ENCODE data around the gene RIT1.

Gene RIT1, protein sequence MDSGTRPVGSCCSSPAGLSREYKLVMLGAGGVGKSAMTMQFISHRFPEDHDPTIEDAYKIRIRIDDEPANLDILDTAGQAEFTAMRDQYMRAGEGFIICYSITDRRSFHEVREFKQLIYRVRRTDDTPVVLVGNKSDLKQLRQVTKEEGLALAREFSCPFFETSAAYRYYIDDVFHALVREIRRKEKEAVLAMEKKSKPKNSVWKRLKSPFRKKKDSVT
- total RNA-seq, result 61.6 to 75.7 reads per million in 2 donors

DNA sequence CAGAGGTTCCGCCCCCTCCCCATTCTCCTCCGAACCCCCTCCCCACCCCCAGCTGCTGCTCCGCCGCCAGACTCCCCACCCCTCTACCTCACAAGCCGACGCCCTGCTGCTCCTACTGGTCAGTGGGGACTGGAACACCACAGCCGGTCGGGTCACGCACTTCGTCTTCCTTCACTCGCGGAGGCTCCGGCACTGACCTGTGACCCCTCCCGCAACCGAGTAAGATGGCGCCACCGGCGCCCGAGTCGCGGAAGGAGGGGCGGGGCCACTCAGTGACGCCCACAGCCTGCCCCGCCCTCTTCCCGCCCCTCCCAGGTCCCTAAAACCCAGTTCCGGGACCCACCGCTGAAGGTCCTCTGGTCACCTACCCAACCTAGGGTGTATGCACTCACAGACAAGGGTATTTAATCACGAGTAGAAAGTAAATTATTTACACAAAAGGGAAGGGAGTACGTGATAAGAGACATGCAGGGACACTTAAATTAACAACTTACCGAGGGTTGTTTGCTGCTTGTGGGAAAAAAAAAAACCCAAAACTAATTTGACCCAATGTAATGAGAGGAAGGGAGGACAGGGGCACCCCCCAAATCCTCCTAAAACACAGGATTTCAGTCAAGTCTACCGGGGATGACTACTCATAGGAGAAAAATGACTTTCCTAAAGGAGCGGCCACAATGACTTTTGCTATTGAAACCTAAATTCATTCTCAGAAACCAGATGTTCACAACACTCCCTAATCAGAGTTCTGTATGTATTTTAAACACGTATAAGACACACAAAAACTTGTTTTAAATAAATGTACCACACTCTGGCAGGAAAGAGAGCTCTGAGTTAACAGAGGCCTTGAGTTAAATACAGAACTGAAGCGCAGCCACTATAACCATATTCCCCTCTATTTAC is at the start of gene RIT1:
Gene RIT1 (minus strand): TSS at position 194 of the 900 bp plus-strand sequence. CDS start 588 bp downstream, outside the sequence.
- peak; percentile 71 for DNase-seq

DNA sequence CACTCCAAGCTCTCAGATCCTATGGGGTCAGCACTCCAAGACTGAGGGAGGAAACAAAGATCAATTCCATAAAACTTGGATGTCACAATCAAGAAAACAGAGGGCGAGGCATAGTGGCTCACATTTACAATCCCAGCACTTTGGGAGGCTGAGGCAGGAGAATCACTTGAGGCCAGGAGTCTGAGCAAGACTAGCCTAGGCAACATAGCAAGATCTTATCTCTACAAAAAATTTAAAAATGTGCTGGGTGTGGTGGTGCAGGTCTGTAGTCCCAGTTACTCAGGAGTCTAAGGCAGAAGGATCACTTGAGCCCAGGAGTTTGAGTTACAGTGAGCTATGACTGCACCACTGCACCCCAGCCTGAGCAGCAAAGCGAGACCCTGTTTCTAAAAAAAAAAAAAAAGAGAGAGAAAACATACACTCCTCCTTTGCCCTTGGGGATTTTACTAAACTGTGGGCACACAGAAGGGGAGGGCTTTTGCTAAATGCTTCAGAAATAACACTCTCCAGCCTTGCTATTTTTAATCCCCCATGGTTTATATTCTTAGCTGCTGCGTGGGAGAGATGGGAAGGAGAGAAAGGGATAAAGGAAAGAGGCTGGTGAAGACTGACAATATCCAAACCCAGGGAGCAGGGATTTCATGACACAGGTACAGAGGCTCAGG is 49.1 kb upstream of the RIT1 start:
- DNase-seq, result no peak

DNA sequence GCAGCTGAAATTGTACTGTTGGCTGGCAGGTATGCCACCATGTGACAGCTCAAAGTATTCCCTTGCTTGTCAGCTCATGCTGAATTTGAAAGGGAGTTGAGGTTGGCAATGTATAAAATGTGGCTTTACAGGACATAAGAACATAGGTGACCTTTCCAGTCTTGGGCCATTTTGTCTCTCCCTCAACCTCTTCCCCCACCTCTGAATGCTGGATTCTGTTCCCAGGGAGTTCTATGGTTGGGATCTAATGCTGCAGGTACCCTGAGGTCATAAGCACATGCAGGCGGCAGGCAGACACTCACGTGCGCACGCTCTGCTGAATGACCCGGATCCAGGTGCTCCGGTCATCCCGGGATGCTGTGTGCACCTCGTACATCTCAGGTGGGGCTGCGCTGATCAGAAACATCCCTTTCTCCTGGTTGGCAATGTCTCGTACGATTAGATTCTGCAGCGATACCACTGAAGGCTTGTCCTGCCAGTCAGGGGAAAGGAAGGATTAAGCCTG is 46.3 kb upstream of the RIT1 start:
- DNase-seq, result no peak

DNA sequence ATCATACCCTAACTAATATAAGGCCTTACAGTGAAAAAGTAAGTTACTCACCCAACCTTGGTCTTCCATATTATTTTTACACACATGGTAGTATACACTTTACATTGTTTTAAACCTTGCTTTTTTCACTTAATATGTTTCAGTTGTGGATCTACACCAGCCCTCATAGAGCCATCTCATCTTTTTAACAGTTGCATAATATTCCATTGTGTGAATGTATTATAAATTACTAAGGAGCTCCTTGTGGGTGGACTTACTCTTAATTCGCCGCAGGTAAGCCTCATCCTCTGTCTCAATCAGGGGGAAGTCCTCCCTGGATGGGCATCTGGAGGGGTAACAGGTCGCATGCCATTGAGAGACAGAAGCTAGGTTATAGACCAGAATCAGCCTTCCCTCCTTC is 43.5 kb upstream of the RIT1 start:
- no peak for DNase-seq

DNA sequence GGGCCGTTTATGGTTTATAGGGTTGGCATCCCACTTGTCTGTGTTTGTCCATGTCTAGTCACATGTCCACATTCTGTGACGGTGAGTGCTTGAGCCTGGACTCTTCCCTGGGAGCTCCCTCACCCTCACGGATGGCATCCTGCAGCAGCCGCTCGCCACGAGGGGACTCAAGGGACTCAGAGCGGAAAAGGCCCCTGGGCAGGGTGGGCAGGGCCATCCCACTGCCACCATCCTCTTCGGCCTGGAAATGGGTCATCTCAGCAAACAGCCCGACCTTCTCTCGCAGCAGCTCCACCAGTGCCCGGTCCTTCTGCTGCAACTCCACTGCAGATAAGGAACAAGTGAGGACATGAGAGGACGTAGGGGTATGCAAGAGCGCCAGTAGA is 41.3 kb upstream of the RIT1 start:
- DNase-seq, result no peak

DNA sequence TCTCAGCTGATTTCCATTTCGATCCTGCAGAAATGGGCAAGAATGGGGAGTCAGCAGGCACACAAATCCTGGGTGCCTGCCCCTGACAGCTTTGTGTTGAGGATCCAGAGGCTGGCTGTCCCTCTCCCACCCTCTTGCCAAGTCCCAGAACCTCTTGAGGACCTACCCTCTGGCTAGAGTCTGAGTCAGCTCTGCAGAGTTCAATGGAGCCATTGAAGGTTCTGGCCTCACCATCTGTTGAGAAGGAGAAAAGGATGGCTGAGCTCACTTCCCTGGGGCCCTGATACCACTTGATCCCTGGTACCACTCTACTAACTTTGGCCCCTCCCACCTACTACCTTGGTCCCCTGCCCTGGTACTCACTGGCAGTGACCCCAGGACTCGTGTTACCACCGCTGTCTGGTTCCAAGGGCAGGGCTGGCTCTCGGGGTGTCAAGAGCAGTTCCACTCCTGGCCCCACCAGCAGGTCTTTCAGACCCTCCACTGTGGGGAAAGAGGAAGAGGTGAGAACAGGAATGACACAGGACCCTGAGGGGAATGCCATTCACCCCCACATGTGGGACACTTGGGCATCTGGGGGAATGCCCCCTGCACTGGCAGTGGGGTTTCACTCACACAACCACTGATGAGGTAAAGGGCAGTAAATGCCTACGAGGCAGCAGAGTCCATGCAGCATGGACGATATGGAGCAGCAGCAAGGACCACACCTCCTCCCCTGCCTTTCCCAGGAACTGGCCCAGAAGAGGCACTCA is 40.8 kb upstream of the RIT1 start:
- DNase-seq, result no peak

DNA sequence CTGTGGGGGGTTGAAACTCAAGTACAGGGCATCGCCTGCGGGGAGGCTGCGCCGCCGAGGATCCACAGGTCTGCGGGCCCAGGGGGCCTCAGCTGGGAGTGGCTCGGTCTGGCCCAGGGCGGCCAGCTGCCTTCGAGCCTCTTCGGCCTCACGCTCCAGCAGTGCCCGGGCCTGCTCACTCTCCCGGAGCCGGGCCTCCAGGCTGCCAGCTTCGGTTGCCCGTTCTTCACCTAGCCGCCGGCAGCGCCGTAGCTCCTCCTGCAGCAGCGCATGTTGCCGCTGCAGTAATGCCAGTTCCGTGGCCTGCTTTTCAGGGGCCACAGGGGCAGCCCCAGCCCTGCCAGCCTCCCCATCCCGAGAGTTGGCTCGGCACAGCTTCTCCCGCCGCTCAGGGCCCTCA is 39.7 kb upstream of the RIT1 start:
- no peak for DNase-seq

DNA sequence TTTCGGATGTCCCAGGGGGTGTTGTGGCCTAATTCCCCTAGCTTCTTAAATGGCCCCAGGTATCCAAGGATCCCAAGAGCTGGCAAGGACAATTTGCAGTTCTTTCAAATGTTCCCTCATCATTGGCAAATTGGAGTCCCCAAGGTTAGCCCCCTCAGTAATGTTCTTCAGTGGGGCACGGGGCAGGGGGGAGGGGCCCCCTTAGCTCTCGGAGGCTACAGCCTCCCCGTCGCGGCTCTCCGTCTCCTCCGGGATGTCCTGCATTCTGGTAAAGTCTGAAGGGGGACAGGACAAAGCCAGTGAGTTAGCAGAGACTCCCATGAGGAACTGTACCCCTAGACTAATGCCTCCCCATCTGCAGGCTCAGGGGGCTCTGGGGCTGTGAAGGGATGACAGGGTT is 36.6 kb upstream of the RIT1 start:
- no peak for DNase-seq

DNA sequence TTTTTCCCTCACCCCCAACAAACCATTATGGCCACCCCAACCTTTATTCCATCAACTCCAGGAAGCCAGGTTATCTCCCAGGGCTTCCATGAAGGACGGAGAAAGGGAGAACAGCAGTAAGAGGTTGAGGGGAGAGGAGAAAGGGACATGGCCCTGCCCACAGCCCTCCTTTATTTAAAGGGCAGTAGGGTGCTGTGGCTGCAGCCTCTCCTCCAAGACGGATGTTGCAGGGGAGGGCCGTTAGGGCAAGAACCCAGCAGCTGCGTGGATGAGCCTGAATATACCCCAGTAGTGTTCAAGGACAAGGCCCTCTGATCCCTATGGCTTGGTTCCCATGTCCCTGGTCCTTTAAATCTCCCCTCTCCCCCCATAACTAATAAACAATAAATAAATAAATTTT is 36.1 kb upstream of the RIT1 start:
- DNase-seq, result no peak

DNA sequence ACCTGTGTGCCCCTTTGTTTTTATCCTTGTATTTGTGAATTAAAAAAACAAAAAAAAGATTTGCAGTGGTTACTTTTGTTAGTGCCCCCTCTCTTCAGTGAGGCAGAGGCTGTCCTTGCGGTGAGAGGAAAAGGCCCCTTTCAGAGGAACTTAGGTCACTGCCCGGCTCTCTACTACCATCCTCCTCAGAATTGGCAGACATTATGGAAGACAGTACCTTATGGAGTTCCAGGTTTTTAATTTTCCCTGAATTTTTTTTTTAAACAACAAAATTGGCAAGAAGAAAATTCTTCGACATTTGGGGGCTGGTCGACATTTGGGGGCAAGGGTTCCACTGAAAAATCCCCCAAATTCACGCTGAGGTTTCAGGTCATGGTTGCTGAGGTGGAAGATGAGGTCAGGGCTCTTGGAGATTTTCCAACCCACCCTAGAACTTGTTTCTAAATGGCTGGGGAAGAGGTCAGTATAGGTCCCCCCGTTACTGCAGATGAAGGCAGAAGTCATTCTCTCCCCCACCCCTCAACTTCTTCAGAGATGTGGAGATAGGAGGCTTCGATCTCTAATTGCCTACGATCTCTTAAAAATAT is 35.6 kb upstream of the RIT1 start:
- no peak for DNase-seq

DNA sequence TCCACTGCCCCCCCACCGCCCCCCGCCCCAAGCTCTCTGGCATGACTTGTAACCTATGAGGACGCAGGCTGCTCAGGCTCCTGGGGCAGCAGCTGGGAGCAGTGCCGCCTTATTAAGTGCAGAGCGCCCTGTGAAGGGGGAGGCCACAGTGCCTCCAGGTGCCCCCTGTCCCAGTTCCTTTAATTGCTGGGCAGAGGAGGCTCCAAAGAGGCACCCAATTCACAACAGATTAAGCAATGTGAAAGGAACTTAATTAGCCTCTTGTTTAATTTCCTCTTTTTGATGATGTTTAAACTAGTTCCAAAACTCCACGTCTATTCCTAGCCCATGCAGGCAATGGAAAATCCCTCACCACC is 33.3 kb upstream of the RIT1 start:
- no peak for DNase-seq

DNA sequence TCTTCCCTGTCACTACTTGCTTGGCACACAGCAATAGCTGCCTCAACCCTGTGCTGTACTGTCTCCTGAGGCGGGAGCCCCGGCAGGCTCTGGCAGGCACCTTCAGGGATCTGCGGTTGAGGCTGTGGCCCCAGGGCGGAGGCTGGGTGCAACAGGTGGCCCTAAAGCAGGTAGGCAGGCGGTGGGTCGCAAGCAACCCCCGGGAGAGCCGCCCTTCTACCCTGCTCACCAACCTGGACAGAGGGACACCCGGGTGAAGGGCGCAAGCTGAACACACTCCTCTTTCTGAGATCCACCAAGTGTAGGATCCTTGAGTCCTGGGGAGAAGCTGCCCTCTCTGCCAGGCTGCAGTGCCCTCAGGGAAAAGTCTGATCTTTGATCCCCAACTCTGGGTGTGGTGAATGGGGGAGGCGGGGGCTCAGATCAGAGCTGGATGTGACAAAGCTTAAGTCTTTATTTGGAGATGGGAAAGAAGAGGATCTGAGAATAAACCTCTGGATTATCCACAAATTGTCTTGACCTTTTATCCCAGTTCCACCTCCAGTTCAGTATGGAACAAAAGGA is 31.5 kb upstream of the RIT1 start:
- no peak for DNase-seq

DNA sequence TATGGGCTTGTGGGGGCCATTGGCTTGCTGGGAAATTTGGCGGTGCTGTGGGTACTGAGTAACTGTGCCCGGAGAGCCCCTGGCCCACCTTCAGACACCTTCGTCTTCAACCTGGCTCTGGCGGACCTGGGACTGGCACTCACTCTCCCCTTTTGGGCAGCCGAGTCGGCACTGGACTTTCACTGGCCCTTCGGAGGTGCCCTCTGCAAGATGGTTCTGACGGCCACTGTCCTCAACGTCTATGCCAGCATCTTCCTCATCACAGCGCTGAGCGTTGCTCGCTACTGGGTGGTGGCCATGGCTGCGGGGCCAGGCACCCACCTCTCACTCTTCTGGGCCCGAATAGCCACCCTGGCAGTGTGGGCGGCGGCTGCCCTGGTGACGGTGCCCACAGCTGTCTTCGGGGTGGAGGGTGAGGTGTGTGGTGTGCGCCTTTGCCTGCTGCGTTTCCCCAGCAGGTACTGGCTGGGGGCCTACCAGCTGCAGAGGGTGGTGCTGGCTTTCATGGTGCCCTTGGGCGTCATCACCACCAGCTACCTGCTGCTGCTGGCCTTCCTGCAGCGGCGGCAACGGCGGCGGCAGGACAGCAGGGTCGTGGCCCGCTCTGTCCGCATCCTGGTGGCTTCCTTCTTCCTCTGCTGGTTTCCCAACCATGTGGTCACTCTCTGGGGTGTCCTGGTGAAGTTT is 30.8 kb upstream of the RIT1 start:
- DNase-seq, result no peak

DNA sequence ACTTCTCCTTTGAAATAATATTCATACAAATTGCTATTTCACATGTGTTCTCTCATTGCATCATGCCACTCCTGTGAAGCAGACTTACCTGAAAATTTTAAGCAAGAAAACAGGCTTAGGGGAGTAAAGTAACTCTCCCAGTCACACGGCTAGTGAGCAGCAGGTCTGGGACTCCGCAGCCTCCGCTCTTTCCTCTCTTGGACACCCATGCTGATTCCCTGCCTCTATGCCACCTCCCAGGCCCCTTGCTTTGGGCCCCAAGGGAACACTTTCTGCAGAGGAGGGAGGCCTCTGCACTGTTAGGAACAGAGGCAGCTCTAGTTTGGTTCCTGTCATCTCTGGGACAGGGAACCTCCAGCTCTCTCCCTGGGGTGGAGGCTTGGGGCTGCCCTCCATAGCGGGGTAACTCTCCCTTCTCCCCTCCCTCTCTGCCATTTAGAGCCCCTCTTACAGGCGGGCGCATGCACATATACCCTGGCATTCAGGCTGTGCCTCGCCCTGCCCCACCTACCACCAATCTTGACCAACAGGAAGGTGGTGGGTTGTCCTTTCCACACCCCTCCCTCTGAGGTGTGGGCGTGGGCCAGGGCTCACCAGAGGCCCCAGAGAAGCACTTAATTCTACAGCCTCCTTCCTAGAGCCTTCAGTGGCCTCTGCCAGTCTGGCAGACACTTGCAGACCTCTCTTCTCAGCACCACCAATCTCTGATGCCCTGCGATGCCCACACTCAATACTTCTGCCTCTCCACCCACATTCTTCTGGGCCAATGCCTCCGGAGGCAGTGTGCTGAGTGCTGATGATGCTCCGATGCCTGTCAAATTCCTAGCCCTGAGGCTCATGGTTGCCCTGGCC is 30.1 kb upstream of the RIT1 start, which contains the start of gene RXFP4:
Gene RXFP4 (plus strand): TSS at position 646 of the 852 bp plus-strand sequence. CDS start 72 bp downstream, at position 718.
- DNase-seq, result no peak

DNA sequence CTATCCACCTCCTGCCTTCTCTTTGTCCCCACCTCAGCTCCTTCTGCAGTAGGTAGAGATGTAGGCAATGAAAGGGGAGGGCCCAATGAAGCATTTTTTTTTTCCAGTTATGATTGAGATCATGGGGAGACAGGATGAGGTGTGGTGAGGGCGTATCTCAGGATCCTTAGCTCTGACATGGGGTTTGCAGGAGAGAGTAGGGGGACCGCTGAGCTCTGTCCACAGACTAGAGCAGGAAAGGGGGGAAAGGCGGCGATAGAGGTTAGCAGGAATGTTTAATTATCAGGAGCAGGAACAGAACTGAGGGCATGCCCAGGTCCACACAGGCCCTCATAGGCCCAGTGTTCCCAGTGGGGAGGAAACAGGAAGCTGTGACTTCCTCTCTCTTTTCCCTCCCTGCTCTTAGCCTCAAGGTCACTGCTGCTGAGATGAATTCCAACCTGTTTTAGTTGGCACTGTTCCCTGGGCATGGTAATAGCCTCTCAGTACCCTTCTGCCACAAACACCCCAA is 29.4 kb upstream of the RIT1 start:
- no peak for DNase-seq

DNA sequence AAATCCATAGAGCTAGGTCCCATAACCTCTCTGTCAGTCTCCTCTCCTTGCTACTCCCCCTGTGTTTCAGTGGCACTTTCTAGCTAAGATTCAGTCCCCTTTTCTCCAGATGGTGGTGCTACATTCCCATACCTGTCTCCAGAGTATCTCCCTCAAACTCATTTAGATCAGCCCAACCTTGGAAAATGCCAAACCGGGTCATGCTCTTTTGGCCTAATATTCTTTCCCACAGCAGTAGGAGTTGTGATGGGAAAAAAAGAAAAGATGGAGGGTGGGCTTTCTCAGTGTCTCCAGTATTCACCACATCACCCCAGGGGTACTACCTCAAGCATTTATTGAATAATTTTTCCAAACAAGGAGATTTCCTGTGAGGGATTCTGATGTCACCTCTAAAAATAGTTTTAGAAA is 27.1 kb upstream of the RIT1 start:
- no peak for DNase-seq

DNA sequence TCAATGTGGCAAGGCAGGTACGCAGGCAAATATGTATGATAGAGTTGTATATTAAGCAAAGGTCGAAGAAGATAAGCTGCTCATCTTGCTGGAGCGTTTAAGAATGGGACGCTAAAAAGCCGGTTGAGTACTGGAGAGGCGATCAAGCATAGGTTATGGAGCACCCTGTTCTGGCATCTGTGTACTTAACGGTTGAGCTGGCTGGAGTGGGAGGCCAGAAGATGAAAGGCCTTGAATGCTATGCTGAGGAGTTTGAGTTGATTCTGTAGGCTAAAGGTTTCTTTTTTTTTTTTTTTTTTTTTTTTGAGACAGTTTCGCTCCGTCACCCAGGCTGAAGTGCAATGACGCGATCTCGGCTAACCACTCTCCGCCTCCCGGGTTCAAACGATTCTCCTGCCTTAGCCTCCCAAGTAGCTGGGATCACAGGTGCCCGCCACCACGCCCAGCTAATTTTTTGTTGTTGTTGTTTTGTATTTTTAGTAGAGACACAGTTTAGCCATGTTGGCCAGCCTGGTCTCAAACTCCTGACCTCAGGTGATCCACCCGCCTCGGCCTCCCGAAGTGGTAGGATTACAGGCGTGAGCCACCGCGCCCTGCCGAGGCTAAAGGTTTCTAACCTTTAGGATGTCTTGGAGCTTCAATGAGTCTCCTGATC is 23.9 kb upstream of the RIT1 start:
- DNase-seq, result no peak

DNA sequence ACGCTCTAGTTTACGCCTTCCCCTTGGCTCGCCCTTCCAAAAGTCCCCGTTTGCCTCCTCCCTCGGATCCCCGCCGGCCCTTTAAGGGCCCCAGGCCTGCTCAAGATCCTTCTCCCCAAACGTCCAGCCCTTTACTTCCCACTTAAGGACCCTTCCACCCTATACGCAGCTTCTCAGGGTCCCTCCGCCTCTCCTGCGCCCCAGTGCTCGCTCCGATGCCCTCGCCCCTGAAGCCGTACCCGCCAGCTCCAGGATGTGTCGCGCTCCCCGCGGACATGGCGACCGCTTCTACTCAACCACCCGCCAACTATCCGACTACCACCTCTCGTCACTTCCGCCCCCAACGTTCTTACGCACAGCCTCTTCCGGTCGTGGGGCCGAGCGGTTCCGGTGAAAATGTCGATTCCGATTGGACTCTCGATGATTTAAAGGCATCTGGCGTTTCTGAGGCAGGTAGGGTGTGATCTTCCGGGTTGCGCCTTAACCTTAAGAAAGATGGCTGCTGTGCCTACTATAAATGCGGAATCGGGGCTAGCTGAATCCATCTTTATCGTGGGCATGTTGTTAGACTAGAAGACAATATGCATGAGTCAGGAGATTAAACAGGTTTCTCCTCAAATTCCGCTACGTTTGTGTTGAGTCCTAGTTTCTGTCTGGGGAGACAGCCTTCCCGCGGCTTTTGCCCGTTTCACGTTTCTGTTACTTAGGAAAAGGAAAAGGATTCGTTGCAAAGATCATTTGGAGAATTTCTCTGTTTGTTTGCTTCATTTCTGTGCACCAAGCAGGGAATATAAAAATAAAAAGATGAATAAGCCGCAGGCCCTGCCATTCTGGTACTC is 23.2 kb upstream of the RIT1 start, which contains the start of gene KHDC4:
Gene KHDC4 (minus strand): TSS at position 317 of the 839 bp plus-strand sequence. CDS start 40 bp downstream, at position 277.
- DNase-seq, result peak; percentile 71
